GM23248 (cell line): ENCODE results near the gene GRAP. TPM values are rescaled to one million over a fixed set of nuclear protein-coding genes. Genes with fewer than 3 reads are reported as not detected.
"Not testable (repeated sequence)": the region's sequence is repeated elsewhere in the genome, so short reads cannot be mapped to it uniquely, and the experiment has no call there.

Experiments
- DNase-seq: peaks from one replicate; pipeline ENCODE4 v3.0.0-alpha.2; 2015
- H2AFZ ChIP-seq: fragments of 200-600 bp; sonication (generic); 2 replicates; pipeline ENCODE4 v1.6.1; 2016; ENCODE audit warnings: antibody characterized with exemption
- H3F3A ChIP-seq: fragments of 200-600 bp; sonication (generic); 2 replicates; pipeline ENCODE4 v1.6.1; 2016; ENCODE audit warnings: mild to moderate bottlenecking, antibody characterized with exemption, mixed run types; ENCODE audit not compliant: insufficient read depth
- H3K27ac ChIP-seq: fragments of 200-600 bp; sonication (generic); 2 replicates; pipeline ENCODE4 v1.5.1; 2016; ENCODE audit warnings: mild to moderate bottlenecking
- H3K27me3 ChIP-seq: fragments of 200-600 bp; sonication (generic); replicated peaks from 2 replicates; pipeline ENCODE4 v1.6.1; 2016; ENCODE audit warnings: mild to moderate bottlenecking; ENCODE audit not compliant: insufficient read depth
- H3K36me3 ChIP-seq: fragments of 200-600 bp; sonication (generic); 2 replicates; pipeline ENCODE4 v1.6.1; 2016; ENCODE audit warnings: low read depth, mild to moderate bottlenecking
- H3K4me1 ChIP-seq: fragments of 200-600 bp; sonication (generic); 2 replicates; pipeline ENCODE4 v1.6.1; 2016; ENCODE audit warnings: mild to moderate bottlenecking; ENCODE audit not compliant: insufficient read depth
- H3K4me2 ChIP-seq: fragments of 200-600 bp; sonication (generic); one replicate; pipeline ENCODE4 v1.6.1; 2016; ENCODE audit warnings: mild to moderate bottlenecking; ENCODE audit not compliant: unreplicated experiment
- H3K4me3 ChIP-seq: fragments of 200-600 bp; sonication (generic); 2 replicates; pipeline ENCODE4 v1.5.1; 2016; ENCODE audit warnings: mild to moderate bottlenecking
- H3K79me2 ChIP-seq: fragments of 200-600 bp; sonication (generic); 2 replicates; pipeline ENCODE4 v1.6.1; 2016; ENCODE audit warnings: mild to moderate bottlenecking; ENCODE audit not compliant: insufficient read depth
- H3K9ac ChIP-seq: fragments of 200-600 bp; sonication (generic); 2 replicates; pipeline ENCODE4 v1.6.1; 2016; ENCODE audit warnings: mild to moderate bottlenecking
- H3K9me2 ChIP-seq: fragments of 200-600 bp; sonication (generic); 2 replicates; pipeline ENCODE4 v1.6.1; 2016; ENCODE audit warnings: mixed run types, mild to moderate bottlenecking, moderate library complexity; ENCODE audit not compliant: insufficient read depth
- H3K9me3 ChIP-seq: fragments of 200-600 bp; sonication (generic); one replicate; pipeline ENCODE4 v1.6.1; 2017; ENCODE audit warnings: low read depth
- H4K20me1 ChIP-seq: fragments of 200-600 bp; sonication (generic); 2 replicates; pipeline ENCODE4 v1.6.0; 2016; ENCODE audit not compliant: insufficient read depth
- WGBS, 2 experiments: methylation state at CpG; one replicate each; pipeline ENCODE4 v1.1.6; 2015 to 2017; ENCODE audit warnings: low lambda C conversion rate in 2 of 2, low coverage in 1 of 2; ENCODE audit errors: missing lambda C conversion rate in 2 of 2; 5-methylcytosine and 5-hydroxymethylcytosine counted together
- in situ Hi-C: fragments of 300-500 bp; cut with MboI; formaldehyde crosslinking; loops from 2 replicates; pipeline ENCODE4 v1.15.0; 2020
- polyA plus RNA-seq: library from polyadenylated mRNA; unstranded; fragments of >200 nt; fragmentation: Nextera tagmentation; extraction: Ambion mirVana; gene quantifications from 2 replicates; pipeline ENCODE4 v1.2.1, GENCODE V29; 2016
- total RNA-seq: library from RNA; depleted of rRNA; stranded (reverse); fragments of >200 nt; shearing (Covaris generic); gene quantifications from 2 replicates; pipeline ENCODE4 v1.2.3, GENCODE V29; 2014; rRNA removed

Gene GRAP
- not detected in 2 replicates for total RNA-seq
- polyA plus RNA-seq = not detected in 2 replicates

- H4K20me1 ChIP-seq, H3K4me2 ChIP-seq, H3K9ac ChIP-seq, H3K9me3 ChIP-seq, DNase-seq, H3K79me2 ChIP-seq, H3K4me3 ChIP-seq, H3K27ac ChIP-seq, H2AFZ ChIP-seq, H3K9me2 ChIP-seq, H3F3A ChIP-seq, H3K36me3 ChIP-seq, H3K27me3 ChIP-seq, H3K4me1 ChIP-seq, in situ Hi-C loops: not testable (repeated sequence)
- WGBS, 2 experiments = no CpG with 5 or more reads among the region's 12 CpGs
Observed at GRCh38 chr17:19046782-19047375, at the start of gene GRAP. Gene GRAP (minus strand): TSS chr17:19046957. CDS start chr17:19046926, 31 bp downstream.

GRCh38 chr17:19093684-19094438 is 47.1 kb upstream of the GRAP start:
- DNase-seq, H4K20me1 ChIP-seq, H3K9me3 ChIP-seq, H3K27me3 ChIP-seq, H3K79me2 ChIP-seq, H3K9me2 ChIP-seq, in situ Hi-C loops, H3K36me3 ChIP-seq, H3F3A ChIP-seq, H3K4me1 ChIP-seq: not testable (repeated sequence)
- Histone ChIP-seq H3K4me3 (0 out of 2 replicates have a peak overlapping the region, but pooled peaks have one; percentile 7), H3K4me2 (peak overlapping the region; percentile 41), H3K9ac (peak overlapping the region; percentile 69), H2AFZ (peak overlapping the region; percentile 78), H3K27ac (peak overlapping the region; percentile 70)
- 57 to 61% methylated on average over 5 to 6 of the region's 15 CpGs for WGBS, 2 experiments

GRCh38 chr17:19092737-19093683 is 46.3 kb upstream of the GRAP start:
- H3K9me2 ChIP-seq, H3K79me2 ChIP-seq, H4K20me1 ChIP-seq, in situ Hi-C loops, H3K4me1 ChIP-seq, H3K36me3 ChIP-seq, H3F3A ChIP-seq, H3K9me3 ChIP-seq, H3K27me3 ChIP-seq, DNase-seq: not testable (repeated sequence)
- Histone ChIP-seq H2AFZ (peak overlapping the region; percentile 78), H3K9ac (peak overlapping the region; percentile 69), H3K4me2 (peak overlapping the region; percentile 41), H3K4me3 (0 out of 2 replicates have a peak overlapping the region, but pooled peaks have one; percentile 7), H3K27ac (peak overlapping the region; percentile 70)
- 11 to 30% methylated on average over 10 to 12 of the region's 15 CpGs for WGBS, 2 experiments

- H3K4me1 ChIP-seq, H3K79me2 ChIP-seq, H3K9me2 ChIP-seq, H3K36me3 ChIP-seq, H4K20me1 ChIP-seq, DNase-seq, H3K9me3 ChIP-seq, H3F3A ChIP-seq, H3K27ac ChIP-seq, H3K27me3 ChIP-seq, H3K4me3 ChIP-seq, H3K9ac ChIP-seq, H2AFZ ChIP-seq, H3K4me2 ChIP-seq, in situ Hi-C loops: not testable (repeated sequence)
- no CpG with 5 or more reads among the region's 13 CpGs for WGBS, 2 experiments
Observed at GRCh38 chr17:19090058-19090772, 43.5 kb upstream of the GRAP start.

- H2AFZ ChIP-seq, H4K20me1 ChIP-seq, H3K27me3 ChIP-seq, H3K4me3 ChIP-seq, H3K9me3 ChIP-seq, H3K9ac ChIP-seq, H3K4me1 ChIP-seq, in situ Hi-C loops, H3K36me3 ChIP-seq, H3K4me2 ChIP-seq, H3F3A ChIP-seq, DNase-seq, H3K79me2 ChIP-seq, H3K27ac ChIP-seq, H3K9me2 ChIP-seq: not testable (repeated sequence)
- no CpG with 5 or more reads among the region's 77 CpGs for WGBS, 2 experiments
Observed at GRCh38 chr17:19088804-19089685, 42.3 kb upstream of the GRAP start.

- WGBS, 2 experiments = no CpG with 5 or more reads among the region's 3 CpGs
- H4K20me1 ChIP-seq, H3F3A ChIP-seq, H3K27ac ChIP-seq, H3K36me3 ChIP-seq, H3K79me2 ChIP-seq, H3K27me3 ChIP-seq, in situ Hi-C loops, H3K9me3 ChIP-seq, H2AFZ ChIP-seq, H3K9me2 ChIP-seq, H3K4me1 ChIP-seq, H3K9ac ChIP-seq, H3K4me2 ChIP-seq, DNase-seq, H3K4me3 ChIP-seq: not testable (repeated sequence)
Observed at GRCh38 chr17:19077386-19077785, 30.6 kb upstream of the GRAP start.
